Endothelial cell of umbilical vein (primary cell): ENCODE measurements around the gene ANKRD63. TPM values are rescaled to one million over a fixed set of nuclear protein-coding genes. Genes with fewer than 3 reads are reported as not detected.

Experiments used
- BruUV-seq: library from RNA; stranded (reverse); fragments of 400-500 nt; replicated peaks from 2 replicates; lab custom pipeline; 2021; lab: Mats Ljungman, UMichigan
- CTCF ChIA-PET: fragments of 300-600, 350-600 bp; sonication (Branson Sonifier 250); formaldehyde crosslinking; loops from one replicate; lab custom pipeline; 2021; ENCODE audit warnings: antibody characterized with exemption, inconsistent platforms; lab: Charles Lee
- POLR2A ChIA-PET: fragments of 300-600, 350-600 bp; sonication (Branson Sonifier 250); formaldehyde crosslinking; loops from one replicate; lab custom pipeline; 2021; ENCODE audit warnings: antibody characterized with exemption, inconsistent platforms; lab: Charles Lee
- DNase-seq: peaks from one replicate; pipeline ENCODE4 v3.0.0-alpha.2; 2011; ENCODE audit warnings: low read depth, low spot score
- FAIRE-seq: peaks from 2 replicates; lab custom pipeline; 2011; peaks lifted over from hg19 to GRCh38; lab: Jason Lieb, UNC
- H2AFZ ChIP-seq: 2 replicates; pipeline ENCODE4 v1.6.0; 2012; ENCODE audit warnings: low read depth, low read length, control low read depth, inconsistent platforms
- H3K27ac ChIP-seq: 2 replicates; pipeline ENCODE4 v1.5.1; 2011; ENCODE audit warnings: low read depth, mild to moderate bottlenecking, control low read depth, low read length, moderate library complexity; ENCODE audit not compliant: insufficient read depth
- H3K27me3 ChIP-seq, 2 experiments: 2 replicates each; pipeline versions ENCODE4 v1.6.0 to v1.6.1; 2011; ENCODE audit warnings: low read length in 2 of 2, mixed read lengths in 1 of 2; ENCODE audit not compliant: control insufficient read depth in 2 of 2, insufficient read depth in 2 of 2
- H3K36me3 ChIP-seq, 2 experiments: 2 replicates in 1 of 2; 3 replicates in 1 of 2; pipeline ENCODE4 v1.5.1; 2011; ENCODE audit warnings: low read length in 2 of 2, mild to moderate bottlenecking in 1 of 2, moderate library complexity in 1 of 2; ENCODE audit not compliant: control insufficient read depth in 2 of 2, insufficient read depth in 2 of 2; ENCODE audit errors: extremely low read depth in 1 of 2
- H3K4me1 ChIP-seq: 3 replicates; pipeline ENCODE4 v1.5.1; 2011; ENCODE audit warnings: mild to moderate bottlenecking, low read length; ENCODE audit not compliant: control insufficient read depth, insufficient read depth; ENCODE audit errors: extremely low read depth
- H3K4me2 ChIP-seq: 2 replicates; pipeline ENCODE4 v1.6.1; 2011; ENCODE audit warnings: low read length, control low read depth, mixed read lengths; ENCODE audit not compliant: insufficient read depth
- H3K4me3 ChIP-seq, 3 experiments: fragments of 200-600 bp in 1 of 3; sonication (generic), shearing (Covaris generic) in 1 of 3; replicated peaks in 1 of 3; 2 replicates each; pipeline ENCODE4 v1.5.1; 2011 to 2016; ENCODE audit warnings: control low read depth in 3 of 3, low read length in 3 of 3, mild to moderate bottlenecking in 2 of 3, inconsistent platforms in 1 of 3, low read depth in 1 of 3, moderate library complexity in 1 of 3; ENCODE audit not compliant: insufficient read depth in 1 of 3
- H3K79me2 ChIP-seq: 2 replicates; pipeline ENCODE4 v1.6.0; 2012; ENCODE audit warnings: low read length, inconsistent platforms; ENCODE audit not compliant: control insufficient read depth, insufficient read depth
- H3K9ac ChIP-seq: replicated peaks from 2 replicates; pipeline ENCODE3; 2011; ENCODE audit warnings: low read length, control low read depth; ENCODE audit not compliant: insufficient read depth; ENCODE audit errors: extremely low read depth
- H3K9me1 ChIP-seq: replicated peaks from 3 replicates; pipeline ENCODE4 v1.6.0; 2011; ENCODE audit warnings: mild to moderate bottlenecking, low read length; ENCODE audit not compliant: control insufficient read depth, insufficient read depth; ENCODE audit errors: extremely low read depth
- H3K9me3 ChIP-seq: replicated peaks from 2 replicates; pipeline ENCODE4 v1.5.1; 2012; ENCODE audit warnings: low read length, inconsistent platforms; ENCODE audit not compliant: control insufficient read depth, insufficient read depth
- H4K20me1 ChIP-seq: replicated peaks from 2 replicates; pipeline ENCODE3; 2011; ENCODE audit warnings: mild to moderate bottlenecking, low read length; ENCODE audit not compliant: control insufficient read depth, insufficient read depth; ENCODE audit errors: extremely low read depth
- EZH2 ChIP-seq: IDR thresholded peaks from 2 replicates; pipeline ENCODE4 v1.6.1; 2012; ENCODE audit warnings: borderline replicate concordance, low read depth, mild to moderate bottlenecking, moderate library complexity, low read length, inconsistent platforms; ENCODE audit not compliant: severe bottlenecking
- JUN ChIP-seq: IDR thresholded peaks from 2 replicates; pipeline ENCODE4 v1.6.1; 2011; ENCODE audit warnings: borderline replicate concordance, low read depth; ENCODE audit not compliant: insufficient read length, insufficient read depth
- MAX ChIP-seq: IDR thresholded peaks from 2 replicates; pipeline ENCODE4 v1.6.1; 2011; ENCODE audit not compliant: insufficient read depth, insufficient read length
- MYC ChIP-seq: IDR thresholded peaks from one replicate; pipeline ENCODE4 v1.6.1; 2011; ENCODE audit warnings: mild to moderate bottlenecking, low read depth, low read length
- POLR2A ChIP-seq: IDR thresholded peaks from 2 replicates; pipeline ENCODE4 v1.6.1; 2012; ENCODE audit warnings: low read depth, mild to moderate bottlenecking, control low read depth, low read length
- POLR2AphosphoS5 ChIP-seq: IDR thresholded peaks from 2 replicates; pipeline ENCODE4 v1.6.1; 2012; ENCODE audit warnings: low read depth, mild to moderate bottlenecking, control low read depth, low read length, moderate library complexity; ENCODE audit not compliant: insufficient read depth
- dilution Hi-C: fragments of 300-500 bp; cut with MboI; formaldehyde crosslinking; loops from one replicate; pipeline ENCODE4 v1.15.0; 2019; ENCODE audit warnings: low sequenced_read_pairs; ENCODE audit not compliant: extremely low pct_ligation_motif_present
- intact Hi-C: fragments of 100-400 bp; cut with micrococcal nuclease; formaldehyde crosslinking; loops from one replicate; pipeline ENCODE4 v1.10.0; 2022
- polyA plus RNA-seq, 4 experiments: library from polyadenylated mRNA; depleted of rRNA in 3 of 4; stranded (reverse) in 3 of 4; unstranded in 1 of 4; fragments of >200 nt; gene quantifications; 2 replicates each; pipeline versions ENCODE4 v1.2.1 to v1.2.3, GENCODE V29; 2011 to 2012; ENCODE audit warnings: missing spikeins in 1 of 4
- total RNA-seq: library from RNA; stranded (reverse); gene quantifications from 2 replicates; pipeline ENCODE4 v1.2.3, GENCODE V29; 2021

ANKRD63 gene
- total and polyA plus RNA-seq, 2 donors (not counting 3 experiments of a cell fraction or from before 2014, with no cell fraction given), result not detected

- Histone ChIP-seq H3K9me3 (no peaks in the 10 kb centered on the region), H3K4me2 (no peak overlapping the region), H3K4me1 (peaks cover 4% of the 10 kb centered on the region), H2AFZ (no peak overlapping the region), H3K27me3 (peaks cover 10 to 15% of the 10 kb centered on the region in 2 experiments), H3K4me3 (no peak overlapping the region), H3K9me1 (no peaks in the 10 kb centered on the region), H4K20me1 (no peaks in the 10 kb centered on the region), H3K79me2 (no peaks in the 10 kb centered on the region), H3K9ac (no peak overlapping the region), H3K36me3 (no peaks in the 10 kb centered on the region), H3K27ac (no peak overlapping the region)
- dilution Hi-C loops, result no loop called here
- TF ChIP-seq JUN, result no peak
- TF ChIP-seq POLR2AphosphoS5, result no peak
- no peak for TF ChIP-seq POLR2A
- TF ChIP-seq MAX, result no peak
- TF ChIP-seq MYC, result no peak
- no peak for TF ChIP-seq EZH2
- ChIA-PET CTCF (interaction anchor here (0.8 to 7.9 kb wide), 4 partner anchors 10 to 39 kb away, joined by 3 to 63 read pairs (median 13); no protein-coding TSS in a partner anchor), POLR2A (no interaction called here)
- FAIRE-seq, result no peak
- no peak for DNase-seq
- intact Hi-C loops, result no loop called here
- BruUV-seq, result no TSS peak
These were observed 42.1 kb downstream of the ANKRD63 start for GRCh38 chr15:40240619-40241221.
